ENCODE measurements around the gene EIPR1. TPM values are rescaled to one million over a fixed set of nuclear protein-coding genes. Genes with fewer than 3 reads are reported as not detected.

Gene EIPR1
- total RNA-seq, 2 experiments from 2014 or later, result 31.0 to 34.6 TPM

GRCh38 chr2:3219536-3219935 is 158.1 kb downstream of the EIPR1 start:
- no peak overlapping the region for H3K27ac Mint-ChIP-seq
- no peak for ATAC-seq (ENCODE audit: low read depth)
- H3K4me3 Mint-ChIP-seq, result no peak overlapping the region
- H3K36me3 Mint-ChIP-seq, result peaks cover 23% of the 10 kb centered on the region
- DNase-seq, result no peak
- H3K27me3 Mint-ChIP-seq, result no peaks in the 10 kb centered on the region
- POLR2A ChIA-PET, result no interaction called here
- H3K4me1 Mint-ChIP-seq, result peaks cover 26% of the 10 kb centered on the region
- peaks cover 7% of the 10 kb centered on the region for H3K9me3 Mint-ChIP-seq

GRCh38 chr2:3217646-3218045 is 160.0 kb downstream of the EIPR1 start:
- H3K4me1 Mint-ChIP-seq, result peaks cover 9% of the 10 kb centered on the region
- peaks cover 2% of the 10 kb centered on the region for H3K9me3 Mint-ChIP-seq
- ATAC-seq (ENCODE audit: low read depth), result no peak
- H3K4me3 Mint-ChIP-seq, result no peak overlapping the region
- H3K36me3 Mint-ChIP-seq, result peaks cover 20% of the 10 kb centered on the region
- no peaks in the 10 kb centered on the region for H3K27me3 Mint-ChIP-seq
- POLR2A ChIA-PET, result no interaction called here
- H3K27ac Mint-ChIP-seq, result no peak overlapping the region
- DNase-seq, result no peak

- POLR2A ChIA-PET, result no interaction called here
- H3K36me3 Mint-ChIP-seq, result peaks cover 19% of the 10 kb centered on the region
- H3K4me3 Mint-ChIP-seq, result no peak overlapping the region
- H3K27me3 Mint-ChIP-seq, result no peaks in the 10 kb centered on the region
- ATAC-seq (ENCODE audit: low read depth), result no peak
- DNase-seq, result no peak
- peaks cover 5% of the 10 kb centered on the region for H3K4me1 Mint-ChIP-seq
- peaks cover 2% of the 10 kb centered on the region for H3K9me3 Mint-ChIP-seq
- H3K27ac Mint-ChIP-seq, result no peak overlapping the region
These were observed 160.7 kb downstream of the EIPR1 start for GRCh38 chr2:3216841-3217495.

- no peak for ATAC-seq (ENCODE audit: low read depth)
- H3K36me3 Mint-ChIP-seq, result peaks cover 14% of the 10 kb centered on the region
- H3K9me3 Mint-ChIP-seq, result no peaks in the 10 kb centered on the region
- H3K27ac Mint-ChIP-seq, result no peak overlapping the region
- H3K4me1 Mint-ChIP-seq, result peaks cover 5% of the 10 kb centered on the region
- no peak for DNase-seq
- no peaks in the 10 kb centered on the region for H3K27me3 Mint-ChIP-seq
- H3K4me3 Mint-ChIP-seq, result no peak overlapping the region
- POLR2A ChIA-PET, result no interaction called here
These were observed 162.7 kb downstream of the EIPR1 start for GRCh38 chr2:3214806-3215404.

GRCh38 chr2:3214065-3214464 is 163.6 kb downstream of the EIPR1 start:
- POLR2A ChIA-PET, result no interaction called here
- no peak for ATAC-seq (ENCODE audit: low read depth)
- Mint-ChIP-seq H3K9me3 (no peaks in the 10 kb centered on the region), H3K4me3 (no peak overlapping the region), H3K27ac (peak overlapping the region; percentile 10), H3K27me3 (no peaks in the 10 kb centered on the region), H3K36me3 (peaks cover 14% of the 10 kb centered on the region), H3K4me1 (peaks cover 5% of the 10 kb centered on the region)
- no peak for DNase-seq

- DNase-seq (no peak), ATAC-seq (ENCODE audit: low read depth) (no peak)
- Mint-ChIP-seq H3K4me3 (no peak overlapping the region), H3K27me3 (no peaks in the 10 kb centered on the region), H3K4me1 (peaks cover 5% of the 10 kb centered on the region), H3K27ac (no peak overlapping the region), H3K36me3 (peaks cover 14% of the 10 kb centered on the region), H3K9me3 (no peaks in the 10 kb centered on the region)
- POLR2A ChIA-PET, result no interaction called here
These were observed 164.6 kb downstream of the EIPR1 start for GRCh38 chr2:3212984-3213383.

GRCh38 chr2:3212061-3212362 is 165.6 kb downstream of the EIPR1 start:
- Mint-ChIP-seq H3K9me3 (no peaks in the 10 kb centered on the region), H3K27ac (no peak overlapping the region), H3K36me3 (peaks cover 14% of the 10 kb centered on the region), H3K27me3 (no peaks in the 10 kb centered on the region), H3K4me1 (peaks cover 3% of the 10 kb centered on the region), H3K4me3 (no peak overlapping the region)
- no peak for ATAC-seq (ENCODE audit: low read depth)
- DNase-seq, result no peak
- POLR2A ChIA-PET, result no interaction called here

GRCh38 chr2:3211256-3212060 is 166.2 kb downstream of the EIPR1 start:
- DNase-seq (no peak), ATAC-seq (ENCODE audit: low read depth) (no peak)
- Mint-ChIP-seq H3K36me3 (peaks cover 13% of the 10 kb centered on the region), H3K27me3 (no peaks in the 10 kb centered on the region), H3K27ac (no peak overlapping the region), H3K9me3 (no peaks in the 10 kb centered on the region), H3K4me3 (no peak overlapping the region), H3K4me1 (peaks cover 3% of the 10 kb centered on the region)
- POLR2A ChIA-PET, result no interaction called here

- H3K27ac Mint-ChIP-seq, result no peak overlapping the region
- H3K27me3 Mint-ChIP-seq, result no peaks in the 10 kb centered on the region
- POLR2A ChIA-PET, result no interaction called here
- no peak overlapping the region for H3K4me3 Mint-ChIP-seq
- H3K9me3 Mint-ChIP-seq, result no peaks in the 10 kb centered on the region
- peaks cover 10% of the 10 kb centered on the region for H3K36me3 Mint-ChIP-seq
- DNase-seq (no peak), ATAC-seq (ENCODE audit: low read depth) (no peak)
- peaks cover 3% of the 10 kb centered on the region for H3K4me1 Mint-ChIP-seq
These were observed 167.4 kb downstream of the EIPR1 start for GRCh38 chr2:3210257-3210656.

- H3K9me3 Mint-ChIP-seq, result no peaks in the 10 kb centered on the region
- no peaks in the 10 kb centered on the region for H3K27me3 Mint-ChIP-seq
- peaks cover 5% of the 10 kb centered on the region for H3K4me1 Mint-ChIP-seq
- ATAC-seq (ENCODE audit: low read depth) (no peak), DNase-seq (no peak)
- POLR2A ChIA-PET, result no interaction called here
- peaks cover 8% of the 10 kb centered on the region for H3K36me3 Mint-ChIP-seq
- no peak overlapping the region for H3K4me3 Mint-ChIP-seq
- H3K27ac Mint-ChIP-seq, result no peak overlapping the region
These were observed 168.4 kb downstream of the EIPR1 start for GRCh38 chr2:3209258-3209657.

GRCh38 chr2:3208591-3208990 is 169.0 kb downstream of the EIPR1 start:
- POLR2A ChIA-PET, result no interaction called here
- Mint-ChIP-seq H3K27ac (peak overlapping the region; percentile 21), H3K4me3 (no peak overlapping the region), H3K36me3 (peaks cover 5% of the 10 kb centered on the region), H3K9me3 (no peaks in the 10 kb centered on the region), H3K4me1 (peaks cover 4% of the 10 kb centered on the region), H3K27me3 (no peaks in the 10 kb centered on the region)
- ATAC-seq (ENCODE audit: low read depth), result no peak
- DNase-seq, result no peak

GRCh38 chr2:3208179-3208578 is 169.4 kb downstream of the EIPR1 start:
- DNase-seq (no peak), ATAC-seq (ENCODE audit: low read depth) (no peak)
- H3K4me1 Mint-ChIP-seq, result peaks cover 4% of the 10 kb centered on the region
- H3K36me3 Mint-ChIP-seq, result peaks cover 5% of the 10 kb centered on the region
- H3K27ac Mint-ChIP-seq, result no peak overlapping the region
- H3K4me3 Mint-ChIP-seq, result no peak overlapping the region
- H3K9me3 Mint-ChIP-seq, result no peaks in the 10 kb centered on the region
- POLR2A ChIA-PET, result no interaction called here
- no peaks in the 10 kb centered on the region for H3K27me3 Mint-ChIP-seq

- H3K9me3 Mint-ChIP-seq, result no peaks in the 10 kb centered on the region
- POLR2A ChIA-PET, result no interaction called here
- H3K36me3 Mint-ChIP-seq, result peaks cover 6% of the 10 kb centered on the region
- no peak for ATAC-seq (ENCODE audit: low read depth)
- H3K27ac Mint-ChIP-seq, result no peak overlapping the region
- H3K4me1 Mint-ChIP-seq, result peaks cover 4% of the 10 kb centered on the region
- no peak for DNase-seq
- no peak overlapping the region for H3K4me3 Mint-ChIP-seq
- H3K27me3 Mint-ChIP-seq, result no peaks in the 10 kb centered on the region
These were observed 170.5 kb downstream of the EIPR1 start for GRCh38 chr2:3207091-3207491.

GRCh38 chr2:3205845-3206244 is 171.8 kb downstream of the EIPR1 start:
- H3K4me3 Mint-ChIP-seq, result no peak overlapping the region
- POLR2A ChIA-PET, result no interaction called here
- DNase-seq (no peak), ATAC-seq (ENCODE audit: low read depth) (no peak)
- peaks cover 4% of the 10 kb centered on the region for H3K4me1 Mint-ChIP-seq
- H3K27ac Mint-ChIP-seq, result no peak overlapping the region
- H3K9me3 Mint-ChIP-seq, result no peaks in the 10 kb centered on the region
- H3K27me3 Mint-ChIP-seq, result no peaks in the 10 kb centered on the region
- peaks cover 6% of the 10 kb centered on the region for H3K36me3 Mint-ChIP-seq

Data from activated naive CD8-positive, alpha-beta T cell treated with anti-CD3 and anti-CD28 coated beads, Interleukin-2, amount 10 ng/mL, durations not matched to agents 7 days and 5 days (primary cell).